ENCODE data around the gene HDAC9.

The HDAC9 gene

DNA sequence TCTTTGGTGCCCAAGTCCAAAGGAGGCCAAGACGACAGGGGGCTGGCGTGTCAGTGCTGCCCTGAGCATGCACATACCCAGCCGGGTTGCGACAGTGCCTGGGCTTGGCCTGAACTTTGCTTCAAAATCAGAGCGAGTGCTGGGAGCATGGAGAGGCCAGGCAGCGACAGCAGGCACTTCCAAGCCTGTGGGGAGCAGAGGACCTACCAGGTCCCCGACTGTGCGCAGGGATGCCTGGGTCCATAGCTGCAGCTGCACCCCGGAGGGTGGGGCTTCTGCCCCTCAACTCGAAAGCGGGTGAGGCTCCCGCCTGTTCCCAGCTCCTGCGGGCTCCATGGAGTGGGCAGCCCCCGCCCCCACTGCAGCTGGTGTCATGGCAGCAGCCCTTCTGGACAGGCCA, 79.1 kb downstream of the HDAC9 start:
- POLR2A ChIA-PET: no interaction called here

DNA sequence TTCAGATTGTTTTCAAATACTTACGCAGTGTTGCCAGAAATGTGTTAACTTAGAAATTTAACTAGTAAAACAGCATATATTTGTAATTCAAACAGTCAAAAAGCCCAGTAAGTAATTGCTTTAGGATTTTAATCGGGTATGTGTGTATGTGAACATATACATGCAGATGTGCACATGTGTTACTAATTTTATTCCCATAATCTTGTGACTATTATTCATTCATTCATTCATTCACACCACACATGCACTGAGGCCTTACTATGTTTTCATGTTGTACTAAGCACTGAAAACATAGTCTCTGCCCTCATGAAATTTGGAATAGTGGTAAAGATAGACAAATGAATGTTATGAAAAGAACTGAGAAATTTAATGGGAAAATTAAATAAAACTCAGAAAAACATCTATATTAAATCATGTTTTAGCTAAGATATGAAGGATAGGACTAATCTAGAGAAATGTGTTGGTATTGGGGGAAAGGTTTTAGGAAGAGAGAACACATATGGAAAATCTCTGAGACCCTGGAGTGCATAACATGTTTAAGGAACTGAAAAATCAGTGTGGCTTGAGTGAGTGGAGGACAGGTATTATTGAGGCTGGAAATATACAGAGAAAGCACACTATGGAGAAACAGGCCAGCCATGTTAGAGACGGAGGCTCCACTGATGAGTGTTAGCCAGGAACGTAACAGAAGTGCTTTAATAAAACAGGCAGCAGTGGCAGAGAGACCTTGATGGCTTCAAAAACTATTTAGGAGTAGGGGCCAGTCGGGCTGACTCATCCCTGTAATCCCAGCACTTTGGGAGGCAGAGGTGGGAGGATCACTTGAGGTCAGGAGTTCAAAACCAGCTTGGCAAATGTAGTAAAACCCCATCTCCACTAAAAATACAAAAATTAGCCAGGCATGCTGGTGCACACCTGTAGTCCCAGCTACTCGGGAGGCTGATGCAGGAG, 80.3 kb downstream of the HDAC9 start:
- POLR2A ChIA-PET: no interaction called here

More for the DNA sequence above, 79.1 kb downstream of the HDAC9 start:
- TF ChIP-seq, protein P1, sequence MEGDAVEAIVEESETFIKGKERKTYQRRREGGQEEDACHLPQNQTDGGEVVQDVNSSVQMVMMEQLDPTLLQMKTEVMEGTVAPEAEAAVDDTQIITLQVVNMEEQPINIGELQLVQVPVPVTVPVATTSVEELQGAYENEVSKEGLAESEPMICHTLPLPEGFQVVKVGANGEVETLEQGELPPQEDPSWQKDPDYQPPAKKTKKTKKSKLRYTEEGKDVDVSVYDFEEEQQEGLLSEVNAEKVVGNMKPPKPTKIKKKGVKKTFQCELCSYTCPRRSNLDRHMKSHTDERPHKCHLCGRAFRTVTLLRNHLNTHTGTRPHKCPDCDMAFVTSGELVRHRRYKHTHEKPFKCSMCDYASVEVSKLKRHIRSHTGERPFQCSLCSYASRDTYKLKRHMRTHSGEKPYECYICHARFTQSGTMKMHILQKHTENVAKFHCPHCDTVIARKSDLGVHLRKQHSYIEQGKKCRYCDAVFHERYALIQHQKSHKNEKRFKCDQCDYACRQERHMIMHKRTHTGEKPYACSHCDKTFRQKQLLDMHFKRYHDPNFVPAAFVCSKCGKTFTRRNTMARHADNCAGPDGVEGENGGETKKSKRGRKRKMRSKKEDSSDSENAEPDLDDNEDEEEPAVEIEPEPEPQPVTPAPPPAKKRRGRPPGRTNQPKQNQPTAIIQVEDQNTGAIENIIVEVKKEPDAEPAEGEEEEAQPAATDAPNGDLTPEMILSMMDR (IDR thresholded peaks at IDR 0.05; ENCODE audit: insufficient read depth, low read length, missing control alignments): no peak
- CTCF ChIA-PET: interaction anchor here (1.0 to 15.5 kb wide), 4 partner anchors 17 to 894 kb away, joined by 3 to 382 read pairs (median 54); no protein-coding TSS in a partner anchor
- no peak for DNase-seq (ENCODE audit: low read depth, low spot score)
- no peak overlapping the region for H3K4me3 ChIP-seq (ENCODE audit: low read depth, low read length)

GRCh38 chr7:18577096-18577771, 81.7 kb downstream of the HDAC9 start:
- CTCF ChIA-PET: interaction anchor here (1.8 to 15.5 kb wide), 3 partner anchors 12 to 226 kb away, joined by 11 to 382 read pairs (median 30); no protein-coding TSS in a partner anchor

More for the DNA sequence above, 80.3 kb downstream of the HDAC9 start:
- TF ChIP-seq, protein P1 (IDR thresholded peaks at IDR 0.05; ENCODE audit: insufficient read depth, low read length, missing control alignments): no peak
- H3K4me3 ChIP-seq (ENCODE audit: low read depth, low read length): no peak overlapping the region
- CTCF ChIA-PET: interaction anchor here (1.0 to 15.5 kb wide), 4 partner anchors 16 to 896 kb away, joined by 3 to 382 read pairs (median 54); no protein-coding TSS in a partner anchor
- DNase-seq (ENCODE audit: low read depth, low spot score): no peak

DNA sequence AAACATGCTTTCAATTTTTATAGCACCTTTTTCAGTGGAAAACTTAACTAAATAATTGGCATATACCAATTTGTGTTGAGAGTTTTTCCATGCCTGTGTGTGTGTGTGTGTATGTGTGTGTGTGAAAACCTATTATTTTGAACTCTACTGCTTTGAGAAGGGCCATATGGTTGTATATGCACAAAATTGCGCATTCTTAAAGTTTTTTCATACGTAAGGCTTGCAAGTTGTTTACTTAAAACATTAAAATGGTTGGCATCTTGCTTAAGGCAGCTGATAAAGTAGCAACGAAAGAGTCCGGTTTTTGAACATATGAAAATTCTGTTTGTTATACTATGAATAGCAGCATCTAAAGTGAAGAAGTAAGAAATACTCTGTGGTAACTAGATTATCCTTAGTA, 84.1 kb downstream of the HDAC9 start:
- TF ChIP-seq, protein P1 (IDR thresholded peaks at IDR 0.05; ENCODE audit: insufficient read depth, low read length, missing control alignments): no peak
- H3K4me3 ChIP-seq (ENCODE audit: low read depth, low read length): no peak overlapping the region
- ChIA-PET POLR2A (no interaction called here), CTCF (interaction anchor here (0.6 to 4.5 kb wide), 8 partner anchors 9 to 874 kb away, joined by 3 to 30 read pairs (median 6); no protein-coding TSS in a partner anchor)
- DNase-seq (ENCODE audit: low read depth, low spot score): no peak

More at GRCh38 chr7:18577096-18577771, 81.7 kb downstream of the HDAC9 start:
- POLR2A ChIA-PET: no interaction called here
- no peak for DNase-seq (ENCODE audit: low read depth, low spot score)
- TF ChIP-seq, protein P1 (IDR thresholded peaks at IDR 0.05; ENCODE audit: insufficient read depth, low read length, missing control alignments): no peak
- no peak overlapping the region for H3K4me3 ChIP-seq (ENCODE audit: low read depth, low read length)

- TF ChIP-seq, protein P1 (IDR thresholded peaks at IDR 0.05; ENCODE audit: insufficient read depth, low read length, missing control alignments): no peak
- H3K4me3 ChIP-seq (ENCODE audit: low read depth, low read length): no peak overlapping the region
- no peak for DNase-seq (ENCODE audit: low read depth, low spot score)
- ChIA-PET POLR2A (no interaction called here), CTCF (interaction anchor here (0.8 to 4.5 kb wide), 8 partner anchors 10 to 232 kb away, joined by 3 to 30 read pairs (median 6); no protein-coding TSS in a partner anchor)
Measured at GRCh38 chr7:18580950-18581349, 85.4 kb downstream of the HDAC9 start.

Data from AG04449 (cell line).